Measurements from ENCODE around the gene DUS4L. TPM values are rescaled to one million over a fixed set of nuclear protein-coding genes. Genes with fewer than 3 reads are reported as not detected.
"Not testable (repeated sequence)": the region's sequence is repeated elsewhere in the genome, so short reads cannot be mapped to it uniquely, and the experiment has no call there.

The DUS4L gene, protein sequence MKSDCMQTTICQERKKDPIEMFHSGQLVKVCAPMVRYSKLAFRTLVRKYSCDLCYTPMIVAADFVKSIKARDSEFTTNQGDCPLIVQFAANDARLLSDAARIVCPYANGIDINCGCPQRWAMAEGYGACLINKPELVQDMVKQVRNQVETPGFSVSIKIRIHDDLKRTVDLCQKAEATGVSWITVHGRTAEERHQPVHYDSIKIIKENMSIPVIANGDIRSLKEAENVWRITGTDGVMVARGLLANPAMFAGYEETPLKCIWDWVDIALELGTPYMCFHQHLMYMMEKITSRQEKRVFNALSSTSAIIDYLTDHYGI
- total RNA-seq = 1 to 10 TPM; 3.5 to 9.0 (median 4.8) TPM

DNA sequence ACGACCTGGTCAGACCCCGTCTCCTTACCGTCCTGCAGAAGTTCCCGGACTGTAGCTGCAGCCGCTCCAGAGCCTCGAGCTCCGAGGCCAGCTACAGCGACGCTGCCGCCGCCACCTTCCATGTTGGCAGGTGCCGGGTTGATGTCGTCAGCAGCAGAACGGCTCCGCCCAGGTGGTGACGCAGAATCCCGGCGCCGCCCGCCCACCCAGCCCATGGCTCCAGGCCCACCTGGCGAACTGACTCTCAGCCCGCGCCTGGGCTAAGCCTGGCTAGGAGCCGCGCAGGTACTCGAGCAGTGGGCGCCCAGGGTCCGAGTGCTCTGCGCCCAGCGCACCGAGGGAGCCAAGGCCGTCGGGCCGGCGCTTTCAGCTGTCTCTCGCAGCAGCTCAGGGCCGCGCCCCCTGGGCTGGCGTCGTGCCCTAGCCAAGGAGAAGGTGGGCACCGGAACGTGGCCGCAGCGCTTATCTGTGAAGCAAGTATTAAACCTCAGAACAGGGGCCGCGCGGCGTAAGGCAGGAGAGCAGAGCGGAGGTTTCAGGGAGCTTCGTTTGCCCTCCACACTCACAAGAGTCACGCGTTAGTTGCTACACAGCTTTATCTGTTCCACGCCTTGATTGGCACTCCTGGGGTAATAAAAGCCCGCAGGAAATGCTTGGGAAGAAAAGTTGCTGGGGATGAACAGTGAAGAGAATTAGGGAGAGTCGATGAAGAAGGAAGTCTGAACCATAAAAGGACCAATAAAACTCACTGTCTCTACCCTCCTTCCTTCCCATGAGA, at the start of gene DUS4L, which contains the start of gene COG5:
DUS4L (plus strand) TSS at position 197 of the 778 bp plus-strand sequence. CDS start 3,100 bp downstream, outside the sequence.
COG5 (minus strand) TSS at position 146 of the 778 bp plus-strand sequence; CDS start at position 122, 24 bp downstream.
- no peak for TF ChIP-seq CTCF (IDR thresholded peaks at IDR 0.05)
- ATAC-seq (ENCODE audit: low FRiP score) = peak; percentile 92
- DNase-seq (ENCODE audit: low spot score) = peak; percentile 66

GRCh38 chr7:107526672-107527071, 37.1 kb upstream of the DUS4L start:
- ATAC-seq (ENCODE audit: low FRiP score) (no peak), DNase-seq (ENCODE audit: low spot score) (no peak)
- no peak for TF ChIP-seq CTCF (IDR thresholded peaks at IDR 0.05)

DNA sequence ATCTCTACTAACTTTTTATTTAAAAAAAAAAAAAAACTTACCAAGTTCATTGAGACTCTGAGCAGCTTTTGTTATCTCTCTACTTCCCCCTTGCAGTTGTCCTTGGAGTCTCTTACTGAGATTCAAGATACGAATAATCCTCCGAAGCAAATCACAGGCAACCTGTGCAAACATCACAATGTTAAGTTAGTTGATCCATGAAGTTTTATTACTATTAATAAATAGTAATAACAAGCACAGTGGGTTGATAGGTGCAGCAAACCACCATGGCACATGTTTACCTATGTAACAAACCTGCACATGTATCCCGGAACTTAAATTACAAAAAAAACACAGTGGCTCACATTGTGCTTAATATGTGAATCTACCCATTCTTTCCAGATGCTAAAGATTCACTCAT, 36.6 kb upstream of the DUS4L start:
- TF ChIP-seq CTCF (IDR thresholded peaks at IDR 0.05) = no peak
- DNase-seq (ENCODE audit: low spot score) = no peak
- ATAC-seq (ENCODE audit: low FRiP score) = no peak

GRCh38 chr7:107528461-107528860, 35.3 kb upstream of the DUS4L start:
- TF ChIP-seq CTCF (IDR thresholded peaks at IDR 0.05) = no peak
- ATAC-seq (ENCODE audit: low FRiP score) = no peak
- no peak for DNase-seq (ENCODE audit: low spot score)

DNA sequence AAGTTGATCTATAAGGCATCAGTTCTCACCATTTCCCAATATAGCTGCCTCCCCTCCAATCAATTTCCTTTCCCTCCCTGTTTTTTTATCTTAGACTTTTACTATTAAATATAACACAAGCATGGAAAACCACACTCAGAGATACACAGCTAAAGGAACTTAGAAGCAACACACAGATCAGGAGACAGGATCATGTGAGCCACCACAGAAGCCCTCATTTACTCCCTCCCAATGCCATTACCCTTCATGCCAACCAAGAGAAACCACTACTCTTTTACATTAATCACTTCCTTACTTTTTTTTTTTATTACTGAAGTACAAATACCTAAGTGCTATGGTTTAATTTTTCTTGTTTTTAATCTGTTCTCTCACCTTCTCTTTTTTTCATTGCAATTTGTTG, 33.0 kb upstream of the DUS4L start:
- ATAC-seq (ENCODE audit: low FRiP score) (no peak), DNase-seq (ENCODE audit: low spot score) (no peak)
- TF ChIP-seq CTCF (IDR thresholded peaks at IDR 0.05) = no peak

DNA sequence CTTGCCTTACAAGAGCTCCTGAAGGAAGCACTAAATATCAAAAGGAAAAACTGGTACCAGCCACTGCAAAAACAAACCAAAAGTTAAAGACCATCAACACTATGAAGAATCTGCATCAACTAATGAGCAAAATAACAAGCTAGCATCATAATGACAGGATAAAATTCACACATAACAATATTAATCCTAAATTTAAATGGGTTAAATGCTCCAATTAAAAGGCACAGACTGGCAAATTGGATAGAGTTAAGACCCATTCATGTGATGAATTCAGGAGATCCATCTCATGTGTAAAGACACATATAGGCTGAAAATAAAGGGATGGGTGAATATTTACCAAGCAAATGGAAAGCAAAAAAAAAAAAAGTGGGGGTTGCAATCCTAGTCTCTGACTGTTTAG, 29.6 kb upstream of the DUS4L start:
- DNase-seq (ENCODE audit: low spot score) = no peak
- TF ChIP-seq CTCF (IDR thresholded peaks at IDR 0.05) = no peak
- no peak for ATAC-seq (ENCODE audit: low FRiP score)

GRCh38 chr7:107537228-107537627, 26.5 kb upstream of the DUS4L start:
- not testable (repeated sequence) for ATAC-seq (ENCODE audit: low FRiP score); DNase-seq (ENCODE audit: low spot score)

Measured in omental fat pad (tissue), 4 donors.